GM23338 (cell line): ENCODE measurements around the gene PRKD1.

Experiments
- CREB1 ChIP-seq: fragments of 250-450 bp; sonication (Bioruptor Pico); IDR thresholded peaks from 2 replicates; pipeline ENCODE4 v1.5.0; 2020; ENCODE audit warnings: low read depth, mild to moderate bottlenecking, moderate library complexity
- CTCF ChIP-seq, 2 experiments: fragments of 200-600 bp in 1 of 2; sonication (generic) in 1 of 2; conservative IDR thresholded peaks; 2 replicates each; pipeline versions ENCODE4 v1.5.1 to v1.6.1; 2016 to 2017; ENCODE audit warnings: antibody characterized with exemption in 2 of 2, low read depth in 2 of 2, mild to moderate bottlenecking in 2 of 2, moderate library complexity in 1 of 2
- ETS1 ChIP-seq: IDR thresholded peaks from 2 replicates; pipeline ENCODE4 v1.6.1; 2016; ENCODE audit warnings: antibody characterized with exemption
- EZH2 ChIP-seq: fragments of 200-600 bp; sonication (generic); IDR thresholded peaks from one replicate; pipeline ENCODE4 v1.8.0; 2017; ENCODE audit warnings: antibody characterized with exemption, mild to moderate bottlenecking, low read depth; ENCODE audit not compliant: unreplicated experiment
- EZH2phosphoT487 ChIP-seq: fragments of 200-600 bp; sonication (generic); IDR thresholded peaks from one replicate; pipeline ENCODE4 v1.8.1; 2018; ENCODE audit warnings: antibody characterized with exemption; ENCODE audit not compliant: unreplicated experiment
- POLR2AphosphoS5 ChIP-seq: IDR thresholded peaks from 2 replicates; pipeline ENCODE4 v1.6.1; 2016; ENCODE audit warnings: antibody characterized with exemption, low read depth
- REST ChIP-seq: IDR thresholded peaks from one replicate; pipeline ENCODE4 v1.6.1; 2018; ENCODE audit warnings: antibody characterized with exemption; ENCODE audit not compliant: unreplicated experiment
- STAT1 ChIP-seq: IDR thresholded peaks from one replicate; pipeline ENCODE4 v1.6.1; 2016; ENCODE audit warnings: antibody characterized with exemption; ENCODE audit not compliant: unreplicated experiment

GRCh38 chr14:29892327-29892726, 35.3 kb downstream of the PRKD1 start:
- TF ChIP-seq CTCF (conservative IDR thresholded peaks at IDR 0.05; ENCODE audit: low read depth in 2 of 2) (no peak), EZH2 (no peak), REST (no peak), EZH2phosphoT487 (no peak), POLR2AphosphoS5 (no peak), ETS1 (no peak), STAT1 (no peak), CREB1 (CRISPR knock-in tag) (no peak)
